Uterus (tissue), 2 donors: ENCODE results near the gene FAAP20.

Experiments
- CTCF ChIP-seq, 4 experiments: fragments of 200-600 bp in 2 of 4; fragments of 450-650 bp in 2 of 4; sonication (generic) in 2 of 4; IDR thresholded peaks; one replicate each; pipeline ENCODE4 v1.5.1; 2016 to 2019; ENCODE audit warnings: antibody characterized with exemption in 4 of 4, mild to moderate bottlenecking in 2 of 4, moderate library complexity in 1 of 4
- POLR2A ChIP-seq, 2 donors: fragments of 450-650 bp; IDR thresholded peaks; one replicate each; pipeline ENCODE4 v1.6.1; 2016; ENCODE audit warnings: antibody characterized with exemption in 2 of 2, mild to moderate bottlenecking in 1 of 2, moderate library complexity in 1 of 2

DNA sequence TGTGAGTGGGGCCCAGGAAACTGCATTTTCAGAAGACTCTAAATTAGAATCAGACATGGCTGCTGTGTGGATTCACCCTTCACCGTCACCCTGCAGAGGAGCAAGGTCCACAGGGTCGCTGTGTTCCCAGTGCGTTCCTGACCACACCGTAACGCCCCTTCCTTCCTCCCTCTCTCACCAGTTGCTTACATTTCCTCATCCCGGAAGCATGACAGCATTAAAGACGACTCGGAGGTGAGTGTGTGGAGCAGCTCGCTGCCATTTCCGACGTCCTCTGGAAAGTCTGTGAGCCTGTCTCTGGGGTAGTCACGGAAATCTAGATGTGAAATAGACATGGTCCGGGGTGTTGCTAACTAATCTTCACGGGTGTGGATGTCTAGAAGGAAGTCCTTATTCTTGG, 45.9 kb downstream of the FAAP20 start:
- TF ChIP-seq CTCF (IDR thresholded peaks at IDR 0.05) (no peak), POLR2A (IDR thresholded peaks at IDR 0.05) (no peak)
